ENCODE results near the gene HEBP2. TPM values are rescaled to one million over a fixed set of nuclear protein-coding genes. Genes with fewer than 3 reads are reported as not detected.
"Not testable (repeated sequence)": the region's sequence is repeated elsewhere in the genome, so short reads cannot be mapped to it uniquely, and the experiment has no call there.

Gene HEBP2
- total and polyA plus RNA-seq, 2 donors = 26.0 to 41.7 TPM

GRCh38 chr6:138418118-138418742 lies 14.2 kb downstream of the HEBP2 start:
- 99% methylated on average over 3 of the region's 3 CpGs for whole genome bisulfite sequencing
- no peak overlapping the region for H3K4me3 ChIP-seq (ENCODE audit: low read length in 2 of 2)
- no peaks in the 10 kb centered on the region for H3K4me1 ChIP-seq (ENCODE audit: control insufficient read depth in 2 of 2, insufficient read depth in 2 of 2, low read length in 2 of 2)
- DNase-seq (ENCODE audit: low read depth in 6 of 9, low spot score in 9 of 9) = no peak
- no peaks in the 10 kb centered on the region for H3K9me3 ChIP-seq (ENCODE audit: control insufficient read depth in 2 of 2, insufficient read depth in 1 of 2, low read length in 1 of 2)
- no peak overlapping the region for H3K27ac ChIP-seq (ENCODE audit: low read depth in 1 of 2, low read length in 1 of 2)
- peaks cover 8 to 31% of the 10 kb centered on the region in 2 donors for H3K36me3 ChIP-seq (ENCODE audit: control insufficient read depth in 2 of 2, insufficient read depth in 2 of 2, low read length in 1 of 2)
- H3K27me3 ChIP-seq (ENCODE audit: control insufficient read depth in 2 of 2, insufficient read depth in 1 of 2, low read length in 1 of 2) = no peaks in the 10 kb centered on the region

DNA sequence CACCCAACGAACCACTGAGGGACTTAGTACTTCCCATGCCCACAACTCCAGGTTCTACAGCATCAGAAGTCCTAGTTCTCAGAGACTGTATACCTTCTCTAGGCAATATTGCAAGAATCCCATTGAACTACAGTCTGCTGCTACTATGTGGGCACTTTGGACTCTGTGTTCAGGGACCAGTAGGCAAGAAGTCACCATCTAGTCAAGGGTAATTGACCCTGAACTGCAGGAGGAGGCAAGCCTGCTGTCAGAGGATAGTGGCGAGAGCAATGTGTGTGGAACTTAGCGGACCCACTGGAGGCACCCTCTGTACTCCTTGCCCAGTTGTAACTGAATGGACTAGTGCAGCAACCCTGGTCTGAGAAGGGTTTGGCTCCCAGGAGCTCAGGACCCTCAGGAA lies 15.7 kb downstream of the HEBP2 start:
- no peak overlapping the region for H3K4me3 ChIP-seq (ENCODE audit: low read length in 2 of 2)
- no peaks in the 10 kb centered on the region for H3K27me3 ChIP-seq (ENCODE audit: control insufficient read depth in 2 of 2, insufficient read depth in 1 of 2, low read length in 1 of 2)
- WGBS = 100% methylated on average over 3 of the region's 3 CpGs
- DNase-seq (ENCODE audit: low read depth in 6 of 9, low spot score in 9 of 9) = no peak
- H3K9me3 ChIP-seq (ENCODE audit: control insufficient read depth in 2 of 2, insufficient read depth in 1 of 2, low read length in 1 of 2) = no peaks in the 10 kb centered on the region
- H3K27ac ChIP-seq (ENCODE audit: low read depth in 1 of 2, low read length in 1 of 2) = no peak overlapping the region
- H3K4me1 ChIP-seq (ENCODE audit: control insufficient read depth in 2 of 2, insufficient read depth in 2 of 2, low read length in 2 of 2) = no peaks in the 10 kb centered on the region
- H3K36me3 ChIP-seq (ENCODE audit: control insufficient read depth in 2 of 2, insufficient read depth in 2 of 2, low read length in 1 of 2) = peaks cover 0 to 17% of the 10 kb centered on the region in 2 donors

- H3K27me3 ChIP-seq (ENCODE audit: control insufficient read depth in 2 of 2, insufficient read depth in 1 of 2, low read length in 1 of 2) = no peaks in the 10 kb centered on the region
- H3K4me3 ChIP-seq (ENCODE audit: low read length in 2 of 2) = no peak overlapping the region
- no peak for DNase-seq (ENCODE audit: low read depth in 6 of 9, low spot score in 9 of 9)
- no peaks in the 10 kb centered on the region for H3K9me3 ChIP-seq (ENCODE audit: control insufficient read depth in 2 of 2, insufficient read depth in 1 of 2, low read length in 1 of 2)
- no peak overlapping the region for H3K27ac ChIP-seq (ENCODE audit: low read depth in 1 of 2, low read length in 1 of 2)
- no peaks in the 10 kb centered on the region for H3K4me1 ChIP-seq (ENCODE audit: control insufficient read depth in 2 of 2, insufficient read depth in 2 of 2, low read length in 2 of 2)
- WGBS = 98% methylated on average over 4 of the region's 4 CpGs
- peaks cover 0 to 12% of the 10 kb centered on the region in 2 donors for H3K36me3 ChIP-seq (ENCODE audit: control insufficient read depth in 2 of 2, insufficient read depth in 2 of 2, low read length in 1 of 2)
Measured at GRCh38 chr6:138420356-138420755, 16.3 kb downstream of the HEBP2 start.

- Histone ChIP-seq H3K36me3 (ENCODE audit: control insufficient read depth in 2 of 2, insufficient read depth in 2 of 2, low read length in 1 of 2) (peaks cover 0 to 6% of the 10 kb centered on the region in 2 donors), H3K4me1 (ENCODE audit: control insufficient read depth in 2 of 2, insufficient read depth in 2 of 2, low read length in 2 of 2) (no peaks in the 10 kb centered on the region), H3K27ac (ENCODE audit: low read depth in 1 of 2, low read length in 1 of 2) (no peak overlapping the region), H3K9me3 (ENCODE audit: control insufficient read depth in 2 of 2, insufficient read depth in 1 of 2, low read length in 1 of 2) (no peaks in the 10 kb centered on the region), H3K27me3 (ENCODE audit: control insufficient read depth in 2 of 2, insufficient read depth in 1 of 2, low read length in 1 of 2) (no peaks in the 10 kb centered on the region), H3K4me3 (ENCODE audit: low read length in 2 of 2) (no peak overlapping the region)
- no peak for DNase-seq (ENCODE audit: low read depth in 6 of 9, low spot score in 9 of 9)
- 81% methylated on average over 6 of the region's 6 CpGs for WGBS
Measured at GRCh38 chr6:138421089-138421488, 17.1 kb downstream of the HEBP2 start.

DNA sequence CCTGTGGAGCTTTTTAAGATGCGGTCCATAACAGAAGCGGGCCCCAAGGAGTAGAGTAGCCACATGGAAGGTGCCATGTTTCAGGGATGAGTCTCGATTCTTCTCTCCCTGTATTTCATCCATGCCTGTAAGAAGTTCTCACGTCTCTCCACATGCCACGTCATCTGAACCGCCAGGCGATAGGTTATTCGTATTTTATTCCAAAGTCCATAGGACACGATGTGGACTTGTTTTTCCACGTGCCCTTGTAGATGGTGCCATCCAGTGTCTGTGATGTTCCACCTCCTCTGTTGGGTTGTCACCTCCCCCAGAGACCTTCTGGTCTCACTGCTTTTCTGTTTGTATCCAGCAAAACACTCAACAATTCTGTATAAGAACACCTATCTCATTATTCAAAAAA lies 17.6 kb downstream of the HEBP2 start:
- no peaks in the 10 kb centered on the region for H3K9me3 ChIP-seq (ENCODE audit: control insufficient read depth in 2 of 2, insufficient read depth in 1 of 2, low read length in 1 of 2)
- no peak for DNase-seq (ENCODE audit: low read depth in 6 of 9, low spot score in 9 of 9)
- peaks cover 0 to 6% of the 10 kb centered on the region in 2 donors for H3K36me3 ChIP-seq (ENCODE audit: control insufficient read depth in 2 of 2, insufficient read depth in 2 of 2, low read length in 1 of 2)
- H3K27me3 ChIP-seq (ENCODE audit: control insufficient read depth in 2 of 2, insufficient read depth in 1 of 2, low read length in 1 of 2) = no peaks in the 10 kb centered on the region
- 98% methylated on average over 10 of the region's 10 CpGs for WGBS
- no peak overlapping the region for H3K4me3 ChIP-seq (ENCODE audit: low read length in 2 of 2)
- H3K27ac ChIP-seq (ENCODE audit: low read depth in 1 of 2, low read length in 1 of 2) = no peak overlapping the region
- H3K4me1 ChIP-seq (ENCODE audit: control insufficient read depth in 2 of 2, insufficient read depth in 2 of 2, low read length in 2 of 2) = no peaks in the 10 kb centered on the region

DNA sequence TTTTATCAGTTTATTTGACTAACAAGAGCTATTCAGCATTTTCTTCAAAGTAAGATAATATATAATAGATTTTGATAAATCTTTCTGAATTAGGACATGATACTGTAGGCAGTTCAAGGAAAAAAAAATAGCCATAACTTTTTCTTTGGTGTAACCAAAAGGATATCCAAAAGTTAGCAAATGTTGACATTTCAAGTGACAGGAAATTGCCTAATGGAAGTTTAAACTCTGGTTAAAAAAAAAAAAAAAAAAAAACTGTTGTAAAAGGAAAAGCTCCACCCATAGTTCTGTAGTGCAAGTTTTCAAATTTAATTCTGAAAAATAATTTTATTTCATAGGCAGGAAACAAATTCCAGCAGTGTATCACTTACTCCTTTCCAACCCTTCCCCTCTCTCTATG lies 18.8 kb downstream of the HEBP2 start:
- Histone ChIP-seq H3K4me1 (ENCODE audit: control insufficient read depth in 2 of 2, insufficient read depth in 2 of 2, low read length in 2 of 2) (no peaks in the 10 kb centered on the region), H3K36me3 (ENCODE audit: control insufficient read depth in 2 of 2, insufficient read depth in 2 of 2, low read length in 1 of 2) (peaks cover 0 to 6% of the 10 kb centered on the region in 2 donors), H3K4me3 (ENCODE audit: low read length in 2 of 2) (no peak overlapping the region), H3K9me3 (ENCODE audit: control insufficient read depth in 2 of 2, insufficient read depth in 1 of 2, low read length in 1 of 2) (no peaks in the 10 kb centered on the region), H3K27ac (ENCODE audit: low read depth in 1 of 2, low read length in 1 of 2) (no peak overlapping the region), H3K27me3 (ENCODE audit: control insufficient read depth in 2 of 2, insufficient read depth in 1 of 2, low read length in 1 of 2) (no peaks in the 10 kb centered on the region)
- no peak for DNase-seq (ENCODE audit: low read depth in 6 of 9, low spot score in 9 of 9)

- Histone ChIP-seq H3K9me3 (ENCODE audit: control insufficient read depth in 2 of 2, insufficient read depth in 1 of 2, low read length in 1 of 2) (no peaks in the 10 kb centered on the region), H3K27ac (ENCODE audit: low read depth in 1 of 2, low read length in 1 of 2) (no peak overlapping the region), H3K4me1 (ENCODE audit: control insufficient read depth in 2 of 2, insufficient read depth in 2 of 2, low read length in 2 of 2) (no peaks in the 10 kb centered on the region), H3K27me3 (ENCODE audit: control insufficient read depth in 2 of 2, insufficient read depth in 1 of 2, low read length in 1 of 2) (no peaks in the 10 kb centered on the region), H3K4me3 (ENCODE audit: low read length in 2 of 2) (no peak overlapping the region), H3K36me3 (ENCODE audit: control insufficient read depth in 2 of 2, insufficient read depth in 2 of 2, low read length in 1 of 2) (no peaks in the 10 kb centered on the region)
- DNase-seq (ENCODE audit: low read depth in 6 of 9, low spot score in 9 of 9) = no peak
- WGBS = 98% methylated on average over 48 of the region's 48 CpGs
Measured at GRCh38 chr6:138424004-138424904, 20.2 kb downstream of the HEBP2 start.

DNA sequence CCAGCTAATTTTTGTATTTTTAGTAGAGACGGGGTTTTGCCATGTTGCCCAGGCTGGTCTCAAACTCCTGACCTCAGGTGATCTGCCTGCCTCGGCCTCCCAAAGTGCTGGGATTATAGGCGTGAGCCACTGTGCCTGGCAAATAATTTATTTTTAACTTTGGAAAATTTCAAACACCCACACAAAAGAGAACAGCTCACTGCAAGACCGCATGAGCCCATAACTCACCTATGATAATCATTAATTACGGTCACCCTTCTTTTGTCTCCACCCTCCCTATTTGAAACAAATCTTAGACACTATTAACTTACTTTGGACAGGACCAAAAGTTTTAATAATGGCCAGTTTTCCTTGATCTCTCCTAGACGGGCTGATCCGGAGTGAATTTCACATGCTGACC lies 21.2 kb downstream of the HEBP2 start:
- not testable (repeated sequence) for H3K27me3 ChIP-seq (ENCODE audit: control insufficient read depth in 2 of 2, insufficient read depth in 1 of 2, low read length in 1 of 2); H3K36me3 ChIP-seq (ENCODE audit: control insufficient read depth in 2 of 2, insufficient read depth in 2 of 2, low read length in 1 of 2); DNase-seq (ENCODE audit: low read depth in 6 of 9, low spot score in 9 of 9); H3K9me3 ChIP-seq (ENCODE audit: control insufficient read depth in 2 of 2, insufficient read depth in 1 of 2, low read length in 1 of 2); H3K27ac ChIP-seq (ENCODE audit: low read depth in 1 of 2, low read length in 1 of 2); H3K4me1 ChIP-seq (ENCODE audit: control insufficient read depth in 2 of 2, insufficient read depth in 2 of 2, low read length in 2 of 2); H3K4me3 ChIP-seq (ENCODE audit: low read length in 2 of 2)
- 97% methylated on average over 7 of the region's 7 CpGs for WGBS

DNA sequence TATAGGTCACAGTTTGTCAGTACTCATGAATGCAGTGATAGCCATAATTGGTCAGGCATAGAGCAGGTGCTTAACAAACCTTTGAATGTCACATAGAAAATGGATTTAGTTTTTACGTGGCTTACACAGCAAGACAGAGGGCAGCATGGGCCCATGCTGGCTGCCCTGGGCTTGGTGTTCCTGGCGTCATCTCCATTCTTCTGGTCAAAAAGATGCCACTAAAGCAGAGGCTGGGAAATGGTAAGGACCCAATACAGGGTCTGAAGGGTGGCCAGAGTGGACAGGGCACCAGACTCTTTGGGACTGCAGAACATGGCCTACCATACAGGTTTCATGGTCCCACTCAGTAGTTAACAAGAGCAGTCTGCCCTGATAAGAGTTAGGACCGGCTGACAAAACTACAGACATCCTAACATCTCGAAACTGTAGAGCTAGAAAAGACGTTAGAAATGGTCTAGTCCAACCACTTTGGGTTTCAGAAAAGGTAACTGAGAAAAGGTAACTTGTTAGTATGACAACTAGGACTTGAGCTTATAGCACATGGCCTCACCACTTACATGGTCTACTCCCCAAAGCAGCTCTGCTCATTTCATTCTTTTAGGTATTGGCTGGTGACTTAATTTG lies 22.6 kb downstream of the HEBP2 start:
- DNase-seq (ENCODE audit: low read depth in 6 of 9, low spot score in 9 of 9) = no peak
- no peaks in the 10 kb centered on the region for H3K4me1 ChIP-seq (ENCODE audit: control insufficient read depth in 2 of 2, insufficient read depth in 2 of 2, low read length in 2 of 2)
- H3K4me3 ChIP-seq (ENCODE audit: low read length in 2 of 2) = no peak overlapping the region
- H3K27ac ChIP-seq (ENCODE audit: low read depth in 1 of 2, low read length in 1 of 2) = no peak overlapping the region
- H3K27me3 ChIP-seq (ENCODE audit: control insufficient read depth in 2 of 2, insufficient read depth in 1 of 2, low read length in 1 of 2) = no peaks in the 10 kb centered on the region
- no peaks in the 10 kb centered on the region for H3K9me3 ChIP-seq (ENCODE audit: control insufficient read depth in 2 of 2, insufficient read depth in 1 of 2, low read length in 1 of 2)
- H3K36me3 ChIP-seq (ENCODE audit: control insufficient read depth in 2 of 2, insufficient read depth in 2 of 2, low read length in 1 of 2) = no peaks in the 10 kb centered on the region
- WGBS = 93% methylated on average over 5 of the region's 5 CpGs
